Fibroblast of pulmonary artery (primary cell): Measurements from ENCODE around the gene SCCPDH.
A peak's percentile ranks its signal among the peaks of the same experiment; 100 is the strongest.

Source experiments
- DNase-seq: peaks from one replicate; pipeline ENCODE4 v3.0.0-alpha.2; 2010; ENCODE audit warnings: low read depth
- H3K4me3 ChIP-seq: replicated peaks from 2 replicates; pipeline ENCODE4 v1.5.1; 2011; ENCODE audit warnings: low read depth, mild to moderate bottlenecking, control low read depth, low read length, moderate library complexity
- TF ChIP-seq, protein P1 (sequence below): IDR thresholded peaks from 2 replicates; pipeline ENCODE4 v1.5.1; 2011; ENCODE audit warnings: mild to moderate bottlenecking, control low read depth, low read length, inconsistent platforms; ENCODE audit errors: missing control alignments

SCCPDH gene

DNA sequence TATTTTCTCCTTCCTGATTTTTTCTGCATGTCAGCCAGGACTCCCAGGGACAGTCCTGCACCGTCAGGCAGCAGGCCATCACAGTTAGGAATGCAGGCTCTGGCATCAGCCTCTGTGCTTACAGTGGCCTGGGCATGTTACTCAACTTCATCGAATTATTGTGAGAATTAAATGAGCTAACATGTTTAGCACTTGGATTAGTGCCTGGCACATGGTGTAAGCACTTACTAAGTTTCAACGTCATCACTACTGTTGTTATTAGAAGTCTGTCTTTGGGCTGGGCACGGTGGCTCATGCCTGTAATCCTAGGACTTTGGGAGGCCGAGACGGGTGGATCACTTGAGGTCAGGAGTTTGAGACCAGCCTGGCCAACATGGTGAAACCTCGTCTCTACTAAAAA lies 45.1 kb downstream of the SCCPDH start:
- peak; percentile 75 for DNase-seq
- TF ChIP-seq, protein P1, sequence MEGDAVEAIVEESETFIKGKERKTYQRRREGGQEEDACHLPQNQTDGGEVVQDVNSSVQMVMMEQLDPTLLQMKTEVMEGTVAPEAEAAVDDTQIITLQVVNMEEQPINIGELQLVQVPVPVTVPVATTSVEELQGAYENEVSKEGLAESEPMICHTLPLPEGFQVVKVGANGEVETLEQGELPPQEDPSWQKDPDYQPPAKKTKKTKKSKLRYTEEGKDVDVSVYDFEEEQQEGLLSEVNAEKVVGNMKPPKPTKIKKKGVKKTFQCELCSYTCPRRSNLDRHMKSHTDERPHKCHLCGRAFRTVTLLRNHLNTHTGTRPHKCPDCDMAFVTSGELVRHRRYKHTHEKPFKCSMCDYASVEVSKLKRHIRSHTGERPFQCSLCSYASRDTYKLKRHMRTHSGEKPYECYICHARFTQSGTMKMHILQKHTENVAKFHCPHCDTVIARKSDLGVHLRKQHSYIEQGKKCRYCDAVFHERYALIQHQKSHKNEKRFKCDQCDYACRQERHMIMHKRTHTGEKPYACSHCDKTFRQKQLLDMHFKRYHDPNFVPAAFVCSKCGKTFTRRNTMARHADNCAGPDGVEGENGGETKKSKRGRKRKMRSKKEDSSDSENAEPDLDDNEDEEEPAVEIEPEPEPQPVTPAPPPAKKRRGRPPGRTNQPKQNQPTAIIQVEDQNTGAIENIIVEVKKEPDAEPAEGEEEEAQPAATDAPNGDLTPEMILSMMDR, result no peak

DNA sequence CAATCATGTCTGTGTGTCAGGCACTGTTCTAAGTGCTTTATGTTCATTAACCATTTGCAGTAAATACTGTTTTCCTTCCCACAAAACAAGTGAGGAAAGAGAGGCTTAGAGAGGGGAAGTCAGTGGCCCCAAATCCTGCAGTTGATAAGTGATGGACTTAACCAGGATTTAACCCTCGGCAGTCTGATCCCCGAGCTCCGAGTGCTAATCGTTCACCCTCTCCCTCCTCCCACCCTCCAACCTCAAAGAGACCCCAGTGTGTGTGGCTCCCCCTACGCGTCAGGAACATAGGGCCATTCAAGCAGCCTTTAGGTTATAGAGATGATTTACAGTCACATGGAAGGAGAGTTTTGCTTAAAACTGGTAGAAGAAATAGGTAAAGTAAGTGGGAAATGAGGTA lies 47.2 kb downstream of the SCCPDH start:
- H3K4me3 ChIP-seq, result no peak overlapping the region
- DNase-seq, result no peak
- TF ChIP-seq, protein P1, result no peak

More for the DNA sequence above, 45.1 kb downstream of the SCCPDH start:
- H3K4me3 ChIP-seq, result no peak overlapping the region

DNA sequence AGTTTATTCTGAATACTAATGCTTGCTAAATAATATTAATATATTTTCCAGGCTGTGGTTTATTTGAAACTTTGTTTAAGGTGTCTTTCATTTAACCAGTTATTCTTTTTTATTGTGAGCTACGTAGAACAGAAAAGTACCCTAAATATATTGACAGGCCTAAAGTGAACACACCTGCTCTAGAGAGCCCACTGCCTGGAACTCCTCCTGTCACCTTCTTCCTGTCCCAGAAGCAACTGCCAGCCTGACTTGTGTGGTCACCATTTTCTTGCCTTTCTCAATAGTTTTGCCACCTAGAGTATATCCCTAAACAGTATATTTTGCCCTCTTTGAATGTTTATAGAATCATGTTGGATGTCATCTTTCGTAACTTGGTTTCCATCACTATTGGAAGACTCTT lies 48.5 kb downstream of the SCCPDH start:
- DNase-seq, result no peak
- no peak overlapping the region for H3K4me3 ChIP-seq
- TF ChIP-seq, protein P1, result no peak

DNA sequence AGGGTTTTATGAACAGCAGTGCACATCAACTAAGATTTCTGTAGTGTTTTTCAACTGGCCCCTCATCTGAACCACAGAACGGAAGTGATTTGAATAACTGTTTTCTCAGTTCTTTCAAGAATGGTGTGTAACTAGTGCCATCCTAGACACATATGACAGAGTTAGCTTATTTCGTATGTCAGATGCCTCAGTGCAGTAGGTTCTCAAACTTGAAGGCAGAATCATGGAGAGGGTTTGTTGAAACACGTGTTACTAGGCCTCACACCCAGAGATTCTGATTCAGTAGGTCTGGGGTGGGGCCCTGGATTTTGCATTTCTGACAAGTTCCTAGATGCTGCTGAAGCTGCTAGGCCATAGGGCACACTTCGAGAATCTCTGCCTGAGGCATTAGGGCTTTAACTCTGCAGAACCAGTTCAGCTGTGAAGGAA lies 49.0 kb downstream of the SCCPDH start:
- no peak overlapping the region for H3K4me3 ChIP-seq
- TF ChIP-seq, protein P1, result no peak
- DNase-seq, result no peak

DNA sequence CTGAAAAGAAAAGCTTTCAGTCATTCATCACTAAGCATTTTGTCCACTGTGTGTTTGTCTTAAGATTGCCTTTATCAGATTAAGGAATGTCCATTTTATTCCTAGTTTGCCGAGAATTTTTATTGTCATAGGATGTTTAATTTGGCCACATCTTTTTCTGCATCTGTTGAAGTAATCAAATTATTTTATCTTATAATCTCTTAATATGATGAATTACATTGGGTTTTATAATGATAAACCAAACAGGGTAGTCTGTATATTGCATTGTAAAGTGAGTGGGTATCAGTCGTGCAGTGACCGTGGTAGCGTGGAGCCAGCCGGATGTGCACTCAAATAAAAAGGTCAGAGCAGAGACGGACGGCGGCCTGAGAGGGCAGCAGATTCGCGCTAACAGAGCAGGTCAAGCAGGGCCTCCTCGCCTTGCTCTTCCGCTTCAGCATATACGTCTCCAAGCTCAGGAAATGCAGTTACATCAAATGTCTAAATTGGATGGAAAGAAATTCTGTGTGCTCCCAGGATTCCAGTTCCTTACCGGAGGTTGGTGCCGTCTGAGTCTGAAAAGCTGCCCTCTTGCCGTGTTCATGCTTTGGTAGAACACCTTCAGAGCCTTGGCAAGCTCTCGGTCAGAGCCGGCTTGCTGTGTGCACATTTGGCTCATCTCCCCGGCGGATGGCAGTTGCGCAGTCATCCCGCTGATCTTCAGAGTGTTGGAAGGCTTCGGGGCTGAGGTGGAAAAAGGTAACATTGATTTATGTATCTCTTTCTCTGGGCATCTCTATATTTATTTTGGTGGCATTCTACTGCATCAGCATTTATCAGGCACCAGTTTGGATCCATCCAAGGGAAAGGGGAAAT lies 51.5 kb downstream of the SCCPDH start:
- no peak for DNase-seq
- TF ChIP-seq, protein P1, result no peak
- no peak overlapping the region for H3K4me3 ChIP-seq

DNA sequence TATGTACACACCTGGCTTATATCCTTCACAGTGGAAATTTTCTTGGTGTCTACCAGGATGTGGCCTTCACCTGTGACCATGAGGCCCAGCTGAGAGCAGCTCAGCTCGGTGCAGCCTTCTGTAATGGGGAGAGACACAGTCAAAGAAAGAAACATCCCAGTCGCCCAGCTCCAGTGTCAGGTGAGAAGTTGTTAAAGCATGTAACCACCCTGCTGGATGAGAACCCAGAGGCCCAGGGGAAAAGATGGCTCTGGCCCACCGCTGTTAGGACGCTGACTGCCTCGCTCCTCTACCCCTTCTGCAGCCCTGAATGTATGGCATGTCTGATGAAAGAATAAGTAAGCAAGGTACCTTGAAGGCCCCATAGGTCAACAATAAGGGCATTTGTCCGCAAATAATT lies 52.7 kb downstream of the SCCPDH start:
- DNase-seq, result no peak
- H3K4me3 ChIP-seq, result no peak overlapping the region
- TF ChIP-seq, protein P1, result no peak

DNA sequence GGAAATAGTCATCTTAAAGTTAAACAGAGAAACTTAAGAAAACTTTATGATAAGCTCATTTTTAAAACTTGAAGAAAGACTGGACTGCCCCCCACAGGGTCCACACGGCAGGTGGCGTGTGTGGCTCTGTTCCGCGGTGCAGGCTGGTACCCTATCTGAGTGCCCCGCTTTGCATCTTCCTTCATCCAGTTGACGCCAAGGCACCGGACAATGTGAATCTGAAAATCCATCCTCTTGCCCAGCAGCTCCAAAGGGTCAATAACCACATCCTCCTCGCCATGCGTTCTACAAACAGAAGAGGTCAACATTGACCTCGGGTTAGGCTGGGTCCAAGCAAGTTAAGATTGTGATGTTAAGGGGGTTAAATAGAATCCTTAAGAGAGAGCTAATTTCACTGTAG lies 54.5 kb downstream of the SCCPDH start:
- no peak overlapping the region for H3K4me3 ChIP-seq
- TF ChIP-seq, protein P1, result no peak
- DNase-seq, result no peak
